HG03280 (cell line): ENCODE results near the gene RFC4.

Experiments used
- ATAC-seq: cut with Tn5 transposase; IDR thresholded peaks from one replicate; pipeline ENCODE4 v1.9.1; 2021; ENCODE audit warnings: mild to moderate bottlenecking, moderate library complexity; ENCODE audit not compliant: unreplicated experiment

RFC4 gene

DNA sequence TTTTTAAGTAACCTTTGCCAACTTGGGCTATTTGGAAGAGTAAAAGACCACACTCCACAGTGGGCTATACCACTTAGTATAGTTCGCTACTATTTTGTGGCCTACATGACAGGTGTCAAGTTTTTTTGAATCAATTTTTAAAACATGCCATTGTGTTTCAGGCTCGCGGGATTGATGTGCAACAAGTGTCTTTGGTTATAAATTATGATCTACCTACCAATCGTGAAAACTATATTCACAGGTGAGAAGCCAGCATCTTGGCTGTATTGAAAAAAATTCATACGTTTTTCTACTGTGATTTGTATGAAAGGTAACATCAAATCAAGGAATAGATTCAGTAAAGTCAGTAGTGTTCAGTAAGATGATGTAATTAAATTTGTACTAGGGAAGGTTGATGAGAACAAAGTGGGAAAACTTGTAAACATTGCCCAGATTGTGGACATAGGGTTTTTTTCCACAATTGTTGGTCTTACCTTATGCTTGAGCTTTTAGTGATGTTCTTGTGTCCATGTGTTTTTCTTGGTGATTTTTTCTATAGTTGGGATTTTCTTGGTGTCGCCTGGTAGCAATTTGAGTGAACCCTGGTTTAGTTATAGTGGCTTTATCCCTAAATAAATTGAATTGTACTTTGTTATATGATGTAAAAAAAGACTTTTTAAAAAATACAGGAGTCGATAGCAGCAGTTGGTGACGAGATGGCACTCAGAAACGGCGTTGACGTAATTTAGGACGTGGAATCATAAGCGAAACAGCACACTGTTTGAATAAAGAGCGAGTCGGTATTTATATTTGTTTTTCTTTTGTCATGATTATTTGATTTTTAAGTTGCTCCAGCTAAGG is 18.4 kb downstream of the RFC4 start:
- ATAC-seq: no peak

DNA sequence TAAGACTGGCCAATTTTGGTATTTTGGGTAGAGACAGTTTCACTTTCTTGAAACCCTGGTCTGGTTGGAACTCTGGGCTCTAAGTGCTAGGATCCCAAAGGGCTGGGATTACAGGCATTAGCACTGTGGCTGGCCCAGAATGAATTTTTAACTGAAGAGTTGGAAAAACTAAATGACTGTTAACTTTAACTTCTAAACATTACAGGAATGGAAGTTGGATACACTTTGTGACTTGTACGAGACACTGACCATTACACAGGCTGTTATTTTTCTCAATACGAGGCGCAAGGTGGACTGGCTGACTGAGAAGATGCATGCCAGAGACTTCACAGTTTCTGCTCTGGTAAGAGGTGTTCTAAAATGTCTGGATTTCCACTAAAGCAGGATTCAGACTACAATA is 19.4 kb downstream of the RFC4 start:
- ATAC-seq: no peak

DNA sequence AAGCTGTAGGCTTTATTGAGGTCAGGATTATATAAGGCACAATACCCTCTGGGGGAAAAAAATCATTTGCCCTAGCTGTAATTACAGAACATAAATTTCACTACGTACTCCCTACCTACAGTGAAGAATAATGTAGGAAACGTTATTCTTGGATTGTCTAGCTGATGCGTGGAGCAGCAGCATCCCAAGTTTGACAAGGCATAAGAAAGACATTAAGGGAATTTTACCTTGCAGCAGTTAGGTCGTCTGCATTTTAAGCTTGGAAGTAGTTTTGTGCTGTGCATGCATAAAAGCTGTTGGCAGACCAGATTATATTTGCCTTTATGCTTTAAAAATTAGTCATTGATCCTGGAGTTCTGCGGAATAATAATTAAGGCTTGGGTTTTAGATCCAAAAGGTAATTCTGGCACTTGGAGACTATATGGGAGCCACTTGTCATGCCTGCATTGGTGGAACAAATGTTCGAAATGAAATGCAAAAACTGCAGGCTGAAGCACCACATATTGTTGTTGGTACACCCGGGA is 20.7 kb downstream of the RFC4 start:
- ATAC-seq: no peak

DNA sequence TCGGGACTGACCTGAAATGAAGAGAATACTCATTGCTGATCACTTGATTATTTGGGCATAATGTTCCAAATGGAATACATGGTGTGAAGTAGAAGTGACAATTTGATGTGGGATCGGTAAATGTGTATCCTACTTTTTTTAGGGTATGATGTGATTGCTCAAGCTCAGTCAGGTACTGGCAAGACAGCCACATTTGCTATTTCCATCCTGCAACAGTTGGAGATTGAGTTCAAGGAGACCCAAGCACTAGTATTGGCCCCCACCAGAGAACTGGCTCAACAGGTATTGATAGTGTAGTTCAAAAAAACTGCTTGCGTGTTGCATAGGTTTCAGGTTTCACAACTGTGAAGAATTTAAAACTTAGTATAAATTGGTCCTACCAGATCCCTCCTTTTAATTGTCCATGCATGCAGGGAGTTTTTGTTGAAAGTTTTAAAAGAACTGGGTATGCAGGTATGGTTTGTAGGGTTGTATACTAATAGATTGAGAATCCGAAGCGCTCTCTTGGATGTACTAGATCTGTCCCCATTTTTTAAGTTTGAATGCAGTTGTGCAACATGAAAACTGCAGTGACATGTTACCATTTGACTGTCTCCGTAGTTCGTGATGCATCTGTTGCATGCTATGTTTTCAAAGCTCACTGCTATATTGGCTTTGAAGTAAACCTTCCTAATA is 21.3 kb downstream of the RFC4 start:
- ATAC-seq: no peak

DNA sequence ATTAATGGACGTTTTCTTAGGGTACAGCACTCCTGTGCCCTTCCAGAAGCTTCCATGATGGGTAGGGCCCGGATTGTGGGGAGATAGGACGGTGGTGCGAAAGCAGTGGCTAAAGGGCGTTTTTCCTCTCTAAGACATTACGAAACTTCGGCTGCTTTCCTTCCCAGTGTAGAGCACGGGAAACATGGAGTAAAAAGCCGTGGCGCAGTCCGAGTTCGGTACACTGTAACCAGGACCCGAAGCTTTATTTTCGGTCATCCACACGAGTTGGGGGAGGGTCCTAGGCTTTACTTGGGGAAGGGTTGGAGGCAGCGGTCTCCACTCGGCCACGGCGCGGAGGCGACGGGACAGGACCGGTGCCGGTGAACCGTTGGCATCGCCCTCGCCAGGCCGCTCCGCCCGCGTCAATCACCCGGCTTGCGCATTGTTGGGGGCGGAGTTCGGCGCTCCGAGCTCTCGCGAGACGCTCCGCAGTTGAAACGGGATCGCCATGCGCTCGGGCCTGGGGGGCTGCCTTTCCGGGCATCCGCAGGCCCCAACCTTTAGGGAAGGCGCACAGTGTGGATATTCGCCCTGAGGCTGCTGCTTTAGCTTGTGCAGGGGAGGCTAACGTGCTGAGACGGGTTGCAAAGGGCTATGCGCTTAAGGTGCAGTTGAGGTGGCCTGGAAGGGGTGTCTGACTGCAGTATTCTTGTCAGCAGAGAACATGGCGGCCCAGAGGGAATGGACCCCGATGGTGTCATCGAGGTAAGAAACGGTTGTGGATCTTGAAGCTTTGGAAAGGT is 22.4 kb downstream of the RFC4 start:
- ATAC-seq: peak; percentile 58

DNA sequence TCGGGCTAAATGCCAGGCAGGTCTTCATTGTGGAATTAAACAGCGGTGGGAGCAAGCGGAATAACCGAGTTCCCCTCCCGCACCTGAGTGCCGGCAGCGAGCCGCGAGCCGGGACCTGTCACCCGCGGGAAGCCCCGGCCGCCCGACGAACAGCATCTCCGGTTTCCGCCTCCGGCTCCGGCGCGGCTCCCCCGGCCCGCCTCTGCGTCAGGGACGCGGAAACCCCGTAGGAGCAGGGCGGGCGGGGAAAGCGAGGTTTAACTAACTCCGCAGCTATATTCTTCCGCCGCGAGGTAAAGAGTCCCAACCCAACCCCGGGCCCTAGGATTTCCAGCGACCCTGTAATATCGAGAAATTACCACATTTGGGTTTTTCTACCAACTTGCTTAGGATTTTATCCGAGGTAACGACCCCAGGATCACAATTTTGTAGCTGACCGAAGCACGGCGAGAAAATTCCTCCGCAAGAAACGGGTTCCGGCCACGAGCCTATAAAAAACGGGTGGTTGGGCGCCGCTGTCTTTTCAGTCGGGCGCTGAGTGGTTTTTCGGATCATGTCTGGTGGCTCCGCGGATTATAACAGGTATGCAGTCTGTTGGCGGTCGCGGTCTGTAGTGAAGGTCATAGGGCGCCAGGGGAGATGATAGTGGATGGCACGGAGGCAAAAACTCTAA is 23.1 kb downstream of the RFC4 start, which contains the start of gene EIF4A2:
TSS of gene EIF4A2 (plus strand) at position 520 of the 673 bp plus-strand sequence. CDS start at position 554, 34 bp downstream.
- ATAC-seq: peak; percentile 63

DNA sequence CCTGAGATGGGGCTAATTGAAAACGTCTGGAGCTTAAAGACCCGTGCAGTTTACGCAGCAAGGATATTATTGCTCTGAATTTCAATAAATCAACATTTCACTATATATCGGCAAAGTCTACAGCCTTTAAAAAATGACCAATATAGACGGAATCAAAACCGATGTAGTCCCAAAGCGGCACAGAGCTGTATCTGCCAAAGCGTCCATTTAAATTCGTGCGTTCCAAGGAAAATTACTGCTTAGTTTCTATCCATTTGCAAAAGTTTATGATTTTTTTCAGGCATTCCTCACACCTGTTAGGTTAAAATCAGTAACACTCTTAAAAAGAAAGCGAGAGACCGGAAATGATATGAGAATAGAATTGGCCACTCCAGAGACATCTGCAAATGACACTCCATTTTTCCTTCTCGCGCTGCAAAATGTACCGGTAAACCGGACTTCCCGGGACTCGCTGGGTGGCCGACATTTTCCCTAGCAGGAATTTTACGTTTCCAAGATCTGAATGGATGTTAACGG is 23.7 kb downstream of the RFC4 start:
- ATAC-seq: peak; percentile 23

DNA sequence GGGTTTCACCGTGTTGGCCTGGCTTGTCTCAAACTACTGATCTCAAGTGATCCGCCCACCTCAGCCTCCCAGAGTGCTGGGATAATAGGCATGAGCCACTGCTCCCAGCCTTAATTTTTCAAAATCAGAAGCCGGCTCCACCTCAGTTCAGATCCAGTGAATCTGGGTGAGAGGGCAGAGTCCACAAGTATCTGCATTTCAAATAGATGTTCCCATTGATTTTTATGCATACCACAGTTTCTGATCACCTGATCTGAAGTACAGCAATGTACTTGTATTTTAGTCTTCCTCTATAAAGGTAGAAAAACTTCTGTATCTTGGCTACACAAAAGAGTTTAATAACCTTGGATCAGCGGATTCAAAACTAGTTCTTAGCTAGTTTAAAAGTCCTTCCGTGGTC is 27.1 kb downstream of the RFC4 start:
- ATAC-seq: no peak

DNA sequence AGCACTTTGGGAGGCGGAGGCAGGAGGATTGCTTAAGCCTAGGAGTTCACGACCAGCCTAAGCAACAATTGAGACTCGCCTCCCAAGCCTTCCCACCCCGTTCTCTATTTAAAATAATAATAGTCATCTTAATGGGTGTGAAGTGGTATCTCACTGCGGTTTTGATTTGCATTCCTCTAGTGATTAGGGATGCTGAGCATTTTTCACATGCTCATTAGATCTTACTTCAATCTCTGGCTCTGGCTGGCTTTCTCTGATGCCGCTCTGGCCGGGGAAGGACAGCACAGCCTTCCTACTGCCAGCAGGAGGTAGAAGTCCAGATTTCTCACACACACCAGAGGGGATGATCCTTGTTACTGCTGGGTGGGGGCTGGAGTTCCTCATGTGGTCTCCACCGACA is 30.3 kb downstream of the RFC4 start:
- ATAC-seq: no peak

DNA sequence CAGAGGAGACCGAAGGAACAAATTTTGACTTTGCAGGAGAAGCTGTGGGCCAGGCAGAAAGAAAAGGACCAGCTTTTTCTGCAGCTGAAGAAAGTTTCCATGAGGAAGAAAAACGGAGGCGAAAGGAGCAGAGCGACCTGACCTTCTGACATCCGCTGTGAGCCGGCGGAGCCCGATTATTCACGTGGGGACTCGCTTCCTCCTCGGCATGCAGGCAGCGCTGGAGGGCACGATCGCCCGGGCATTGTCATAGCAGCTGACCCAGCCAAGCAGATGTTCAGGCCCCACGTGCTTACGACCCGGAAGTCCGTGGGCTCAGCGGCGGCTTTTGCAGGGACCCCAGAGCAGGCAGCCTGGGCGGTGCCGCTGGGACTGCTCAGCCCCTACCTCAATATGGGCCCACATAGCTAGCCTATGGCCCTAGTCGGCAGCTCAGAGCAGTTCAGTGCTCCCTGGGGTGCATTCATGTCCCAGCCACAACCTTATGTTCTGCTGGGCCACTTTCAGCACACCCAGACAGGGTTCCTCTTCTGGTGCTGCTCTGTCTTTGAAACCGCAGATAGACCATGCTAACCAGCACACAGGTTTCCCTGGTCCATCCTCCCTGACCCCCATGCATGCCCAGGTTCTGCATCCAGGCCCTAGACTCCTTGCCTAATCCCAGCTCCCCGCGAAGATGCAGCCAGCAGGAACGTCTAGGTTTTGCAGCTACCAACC is 33.4 kb downstream of the RFC4 start:
- ATAC-seq: peak; percentile 90

DNA sequence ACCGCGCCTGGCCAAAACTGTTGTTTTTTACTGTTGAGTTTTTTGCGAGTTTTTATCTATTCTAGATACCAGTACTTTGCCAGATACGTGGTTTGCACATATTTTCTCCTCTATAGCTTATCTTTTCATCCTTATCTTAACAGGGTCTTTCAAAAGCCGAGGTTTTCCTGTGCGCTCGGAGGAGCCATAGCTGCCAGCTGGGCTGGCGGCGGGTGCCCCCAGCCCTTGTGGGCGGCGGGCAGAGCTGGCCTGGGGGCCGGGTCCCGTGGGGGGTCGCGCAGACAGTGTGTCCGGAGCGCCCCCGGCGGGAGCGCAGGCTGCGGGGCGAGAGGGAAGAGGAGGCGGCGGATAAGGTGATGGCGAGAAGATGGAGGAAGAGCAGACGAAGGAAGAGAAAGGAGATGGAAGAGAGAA is 34.0 kb downstream of the RFC4 start:
- peak; percentile 32 for ATAC-seq

DNA sequence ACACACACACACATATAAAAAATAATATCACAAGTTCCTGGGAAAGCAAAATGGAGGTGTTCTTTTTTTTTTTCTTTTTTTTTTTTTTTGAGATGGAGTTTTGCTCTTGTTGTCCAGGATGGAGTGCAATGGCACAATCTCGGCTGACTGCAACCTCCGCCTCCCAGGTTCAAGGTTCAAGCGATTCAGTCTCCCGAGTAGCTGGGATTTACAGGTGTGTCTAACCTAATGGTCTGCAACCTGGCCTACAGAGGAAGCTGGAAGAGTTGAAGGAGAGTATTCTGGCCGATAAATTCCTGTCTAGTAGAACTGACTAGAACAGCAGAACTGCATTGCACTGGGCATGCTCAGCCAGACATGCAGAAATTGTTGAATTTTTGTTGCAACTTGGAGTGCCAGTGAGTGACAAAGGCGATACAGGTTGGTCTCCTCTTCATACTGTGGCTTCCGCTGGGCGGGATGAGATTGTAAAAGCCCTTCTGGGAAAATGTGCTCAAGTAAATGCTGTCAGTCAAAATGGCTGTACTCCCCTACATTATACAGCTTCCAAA is 45.3 kb downstream of the RFC4 start:
- ATAC-seq: no peak

DNA sequence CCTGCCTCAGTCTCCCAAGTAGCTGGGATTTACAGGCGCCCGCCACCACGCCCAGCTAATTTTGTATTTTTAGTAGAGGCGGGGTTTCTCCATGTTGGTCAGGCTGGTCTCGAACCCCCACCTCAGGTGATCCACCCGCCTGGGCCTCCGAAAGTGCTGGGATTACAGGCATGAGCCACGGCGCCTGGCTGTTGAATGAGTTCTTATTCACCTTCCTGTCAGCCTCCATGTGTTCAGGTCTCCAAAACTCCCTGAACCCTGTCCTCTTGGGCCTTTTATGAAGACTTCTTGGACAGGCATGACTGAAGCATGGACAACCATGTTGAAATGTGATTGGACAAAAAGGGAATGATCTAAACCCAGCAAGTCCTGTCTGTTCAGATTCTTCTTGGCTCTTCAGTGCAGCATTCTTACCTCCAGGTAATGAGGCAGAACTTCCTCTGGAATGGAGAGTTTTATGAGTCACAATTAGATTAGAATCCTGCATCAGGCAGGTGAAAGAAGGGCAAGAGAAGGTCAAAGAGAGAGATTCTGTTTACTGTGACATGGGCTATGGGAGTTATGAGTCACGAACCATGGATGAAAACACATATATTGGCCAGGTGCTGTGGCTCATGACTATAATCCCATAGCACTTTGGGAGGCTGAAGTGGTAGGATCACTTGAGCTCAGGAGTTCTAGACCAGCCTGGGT is 46.0 kb downstream of the RFC4 start:
- ATAC-seq: no peak

DNA sequence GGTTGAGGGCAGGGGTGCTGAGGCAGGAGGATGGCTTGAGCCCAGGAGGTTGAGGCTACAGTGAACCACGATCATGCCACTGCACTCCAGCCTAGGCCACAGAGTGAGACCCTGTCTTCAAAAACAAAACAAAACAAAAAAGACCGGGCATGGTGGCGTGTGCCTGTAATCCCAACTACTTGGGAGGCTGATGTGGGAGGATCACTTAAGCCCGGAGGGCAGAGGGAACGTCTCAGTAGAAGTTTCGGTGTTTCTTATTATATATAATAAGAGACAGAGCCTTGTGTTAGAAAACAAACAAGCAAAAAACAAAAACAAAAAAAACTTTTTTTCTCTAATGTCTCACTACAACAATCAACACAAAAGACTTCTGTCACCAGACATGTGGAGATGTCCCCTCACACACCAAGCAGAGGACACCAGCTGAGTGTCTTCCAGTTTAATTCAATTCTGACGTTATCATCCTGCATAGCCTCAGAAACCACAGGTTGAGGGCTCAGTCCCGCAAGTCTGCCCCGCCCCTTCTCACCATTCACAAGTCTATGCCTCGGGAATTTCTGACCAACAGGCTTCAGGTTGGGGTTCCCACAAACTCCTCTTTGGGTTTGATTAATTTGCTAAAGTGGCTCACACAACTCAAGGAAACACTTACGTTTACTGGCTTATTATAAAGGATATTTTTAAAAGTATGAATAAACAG is 46.9 kb downstream of the RFC4 start:
- ATAC-seq: no peak

DNA sequence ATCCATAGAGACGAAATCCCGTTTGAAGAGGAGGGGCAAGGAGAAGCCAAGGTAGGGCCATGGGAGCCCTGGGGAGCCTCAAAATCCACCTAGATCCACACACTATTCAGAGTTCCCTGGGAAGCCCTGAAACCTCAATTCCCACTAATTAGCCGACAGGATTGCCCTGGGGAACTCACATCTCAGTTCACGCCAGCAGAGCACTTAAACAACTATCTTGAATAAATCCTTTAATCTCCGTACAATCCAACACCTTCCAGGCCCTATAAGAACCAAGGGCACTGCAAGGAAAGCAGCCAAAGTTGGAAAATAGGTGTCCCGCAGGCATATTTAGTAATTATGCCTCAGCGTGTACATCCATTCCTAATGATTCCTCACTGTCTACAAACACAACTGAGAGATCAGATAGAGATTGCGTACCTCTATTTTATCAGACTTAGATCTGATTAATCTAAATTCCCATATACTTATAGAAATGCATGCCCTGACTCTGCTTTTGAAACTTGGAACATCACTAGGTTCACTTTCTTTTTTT is 48.5 kb downstream of the RFC4 start:
- ATAC-seq: no peak

DNA sequence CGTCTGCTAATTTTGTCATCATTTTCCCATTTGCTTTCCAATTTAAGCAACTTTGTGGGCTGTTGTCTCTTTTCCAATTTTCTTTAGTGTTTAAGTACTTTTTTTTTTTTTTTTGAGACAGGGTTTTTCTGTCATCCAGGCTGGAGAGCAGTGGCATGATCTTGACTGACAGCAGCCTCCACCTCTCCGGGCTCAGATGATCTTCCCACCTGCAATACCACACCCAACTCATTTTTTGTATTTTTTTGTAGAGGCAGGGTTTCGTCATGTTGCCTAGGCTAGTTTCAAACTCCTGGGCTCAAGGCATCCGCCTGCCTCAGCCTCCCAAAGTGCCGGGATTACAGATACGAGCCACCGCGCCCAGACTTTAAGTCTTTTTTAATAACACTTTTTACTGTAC is 49.1 kb downstream of the RFC4 start:
- ATAC-seq: no peak

DNA sequence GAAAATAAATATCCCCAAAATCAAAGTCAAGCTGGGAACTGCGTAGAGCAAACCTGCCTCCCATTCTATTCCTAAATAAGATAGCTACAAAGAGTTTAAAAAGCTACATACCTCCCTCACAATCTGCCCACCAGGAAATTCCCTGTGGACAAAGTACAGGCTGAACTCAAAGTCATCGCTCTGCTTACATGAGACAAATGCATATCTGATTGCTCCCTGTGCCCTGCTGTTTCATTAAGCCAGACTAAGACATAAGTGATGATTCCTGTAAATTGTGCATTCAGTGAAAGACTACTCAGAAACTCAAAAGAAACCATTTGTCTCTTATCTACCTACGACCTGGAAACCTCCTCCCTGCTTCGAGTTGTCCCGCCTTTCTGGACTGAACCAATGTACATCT is 51.4 kb downstream of the RFC4 start:
- ATAC-seq: no peak

DNA sequence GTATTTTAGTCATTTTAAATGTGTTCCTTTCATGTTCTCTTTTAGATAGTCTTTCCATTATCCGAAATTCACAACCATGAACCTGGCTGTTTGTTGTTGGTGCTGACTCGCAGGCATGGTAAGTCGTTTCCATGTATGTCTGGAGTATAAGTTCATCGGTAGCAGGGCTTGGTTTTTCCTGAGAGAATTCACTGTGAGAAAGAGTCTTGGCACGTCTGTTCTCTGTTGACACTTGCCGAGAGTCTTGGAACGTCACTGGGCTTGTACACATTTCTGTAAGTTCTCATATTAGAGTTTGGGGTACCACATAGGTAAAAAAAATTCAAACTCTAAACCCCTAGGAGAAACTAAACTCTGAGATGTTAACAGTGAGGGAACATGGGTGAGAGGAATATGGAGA is 52.3 kb downstream of the RFC4 start:
- ATAC-seq: no peak
